NCI-H774 (cell line): ENCODE results near the gene ANXA11.
"Not testable (repeated sequence)": the region's sequence is repeated elsewhere in the genome, so short reads cannot be mapped to it uniquely, and the experiment has no call there.

Experiments
- DNase-seq: peaks from one replicate; lab custom pipeline; 2025; lab: John Stamatoyannopoulos, UW

ANXA11 gene

GRCh38 chr10:80207768-80208370 lies 2.5 kb upstream of the ANXA11 start:
- no peak for DNase-seq

DNA sequence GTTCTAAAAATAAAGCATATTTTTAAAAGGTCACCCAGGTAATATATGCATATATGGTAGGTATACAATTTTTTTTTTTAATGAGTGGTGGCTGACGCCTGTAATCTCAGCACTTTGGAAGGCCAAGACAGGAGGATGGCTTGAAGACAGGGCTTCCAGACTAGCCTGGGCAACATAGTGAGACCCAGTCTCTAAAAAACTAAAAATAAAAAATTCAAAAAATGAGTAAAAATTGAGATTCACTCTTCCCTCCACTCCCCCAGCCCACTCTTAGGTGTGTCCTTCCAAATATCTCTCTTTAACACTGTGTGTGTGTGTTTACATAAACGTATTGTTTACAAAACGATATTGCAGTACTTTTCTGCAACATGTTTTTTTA lies 929 bp upstream of the ANXA11 start:
- DNase-seq, result no peak

DNA sequence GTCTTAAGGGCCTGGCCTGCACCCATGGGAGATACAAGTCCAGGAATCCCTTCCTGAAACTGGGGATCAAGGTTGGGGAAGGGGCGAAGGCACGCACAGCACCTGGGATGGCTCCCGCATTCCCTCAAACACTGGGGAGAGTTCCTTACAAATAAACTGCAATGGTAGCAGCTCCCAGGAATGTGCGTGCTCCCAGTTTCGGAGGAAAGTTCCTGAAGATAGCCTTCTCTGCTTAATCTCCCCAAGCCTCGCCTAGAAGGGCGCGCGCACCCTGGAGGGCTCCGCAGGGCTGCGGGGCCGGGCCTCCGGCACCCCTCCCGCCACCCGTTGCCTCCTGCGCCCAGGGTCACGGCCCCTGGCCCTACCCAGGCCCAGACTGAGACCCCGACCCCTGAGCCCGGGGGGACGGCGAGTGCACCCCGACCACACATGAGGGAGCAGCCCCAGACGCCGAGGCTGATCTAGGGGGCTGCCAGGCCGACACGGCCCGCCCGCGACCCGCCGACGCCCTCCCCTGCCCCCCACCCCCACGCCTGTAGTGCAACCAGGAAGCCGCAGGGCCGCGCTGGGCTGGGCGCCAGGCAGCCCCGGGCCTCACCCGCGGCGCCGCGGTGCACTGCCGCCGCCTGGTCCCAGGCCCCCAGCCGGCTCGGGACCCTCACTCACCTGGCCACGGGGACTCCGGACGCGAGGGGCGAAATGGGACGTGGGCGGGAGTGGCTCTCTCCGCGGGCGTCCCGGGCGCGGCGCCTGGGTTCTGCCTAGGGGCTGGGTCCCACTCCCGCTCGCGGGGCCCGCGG lies 460 bp downstream of the ANXA11 start:
- DNase-seq, result no peak

GRCh38 chr10:80203835-80204676 lies 1.3 kb downstream of the ANXA11 start:
- DNase-seq, result no peak

DNA sequence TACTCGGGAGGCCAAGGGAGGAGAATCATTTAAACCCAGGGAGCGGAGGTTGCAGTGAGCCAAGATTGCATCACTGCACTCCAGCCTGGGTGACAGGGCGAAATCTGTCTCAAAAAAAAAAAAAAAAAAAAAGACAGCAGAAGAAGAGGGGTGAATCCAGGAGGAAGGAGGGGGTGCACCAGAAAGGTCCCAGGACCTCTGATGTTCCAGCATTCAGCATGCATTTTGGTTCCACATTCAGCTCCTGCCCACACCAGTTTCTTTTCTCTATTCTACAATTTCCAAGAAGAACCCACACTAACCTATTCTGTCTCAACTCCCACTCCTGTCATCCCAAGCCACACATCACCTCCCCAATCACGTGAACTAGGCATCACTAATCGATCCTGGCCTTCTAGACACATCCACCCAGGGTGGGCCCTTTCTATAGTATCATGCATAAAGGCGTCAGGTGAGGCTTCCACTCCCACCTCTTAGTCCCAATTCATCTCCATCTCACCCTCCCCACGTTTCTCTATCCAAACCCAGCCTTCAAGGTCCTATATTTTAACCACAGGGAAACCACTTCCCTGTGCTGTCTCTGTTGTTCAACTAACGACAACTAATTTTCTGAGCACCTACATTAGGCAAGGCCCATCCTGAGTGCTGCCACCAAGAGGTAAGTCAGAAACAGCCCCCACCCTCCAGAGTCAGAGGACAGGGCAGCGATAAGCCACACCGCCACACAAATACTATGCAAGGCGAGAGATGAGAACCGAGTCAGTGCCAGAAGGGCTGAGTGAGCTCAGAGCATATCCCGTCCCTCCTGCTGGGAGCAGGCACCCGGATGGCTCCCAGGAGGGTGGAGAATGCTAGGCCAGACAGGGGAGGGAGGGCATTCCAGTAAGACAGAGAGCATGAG lies 2.2 kb downstream of the ANXA11 start:
- no peak for DNase-seq

GRCh38 chr10:80202530-80202929 lies 2.8 kb downstream of the ANXA11 start:
- not testable (repeated sequence) for DNase-seq

DNA sequence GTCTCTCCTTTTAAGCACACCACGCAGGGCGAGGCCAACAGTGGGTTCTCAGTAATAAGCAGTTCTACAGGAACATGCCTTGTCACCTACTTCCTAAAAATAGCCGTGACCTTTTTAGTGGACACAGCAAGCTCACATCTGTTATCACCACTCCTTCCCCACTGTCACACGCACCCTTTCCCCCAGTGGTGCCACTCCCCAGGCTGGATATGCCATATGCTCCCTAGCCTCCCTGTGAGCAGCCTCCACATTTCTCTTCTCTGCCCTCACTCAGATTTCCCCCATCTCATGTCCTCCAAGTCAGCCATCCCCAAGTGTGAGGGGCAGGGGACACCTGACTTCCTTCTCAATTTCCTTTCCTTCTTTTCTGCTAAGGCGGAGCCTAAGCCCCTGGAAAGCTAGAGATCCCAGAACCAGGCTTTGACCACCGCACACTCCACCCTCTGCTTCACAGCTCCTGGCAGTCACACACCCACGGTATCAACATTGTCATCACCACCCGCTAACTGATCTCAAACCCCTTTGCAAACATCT lies 3.7 kb downstream of the ANXA11 start:
- DNase-seq, result no peak

- no peak for DNase-seq
These were observed 4.7 kb downstream of the ANXA11 start for GRCh38 chr10:80200687-80201086.

- DNase-seq, result no peak
These were observed 5.1 kb downstream of the ANXA11 start for GRCh38 chr10:80200259-80200658.

- DNase-seq, result no peak
These were observed 5.5 kb downstream of the ANXA11 start for GRCh38 chr10:80199828-80200227.

- DNase-seq, result no peak
These were observed 7.1 kb downstream of the ANXA11 start for GRCh38 chr10:80197972-80198916.

DNA sequence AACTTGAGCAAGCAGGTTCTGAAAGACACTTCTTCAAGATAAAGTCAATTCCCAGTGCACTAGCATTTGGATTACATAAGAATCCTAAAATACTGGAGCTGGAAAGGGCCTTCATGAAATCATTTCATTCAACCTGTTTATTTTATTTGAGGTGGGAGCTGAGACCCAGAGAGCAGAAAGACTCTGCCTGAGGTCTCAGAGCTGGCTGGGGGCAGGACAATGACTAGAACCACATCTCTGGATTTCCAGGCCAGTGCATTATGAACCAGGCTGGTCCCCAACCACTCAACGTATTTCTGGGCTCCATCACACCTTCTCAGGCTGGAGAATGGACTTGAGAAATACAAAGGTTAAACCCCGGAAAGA lies 8.4 kb downstream of the ANXA11 start:
- no peak for DNase-seq

GRCh38 chr10:80196270-80196949 lies 8.9 kb downstream of the ANXA11 start:
- DNase-seq, result no peak

DNA sequence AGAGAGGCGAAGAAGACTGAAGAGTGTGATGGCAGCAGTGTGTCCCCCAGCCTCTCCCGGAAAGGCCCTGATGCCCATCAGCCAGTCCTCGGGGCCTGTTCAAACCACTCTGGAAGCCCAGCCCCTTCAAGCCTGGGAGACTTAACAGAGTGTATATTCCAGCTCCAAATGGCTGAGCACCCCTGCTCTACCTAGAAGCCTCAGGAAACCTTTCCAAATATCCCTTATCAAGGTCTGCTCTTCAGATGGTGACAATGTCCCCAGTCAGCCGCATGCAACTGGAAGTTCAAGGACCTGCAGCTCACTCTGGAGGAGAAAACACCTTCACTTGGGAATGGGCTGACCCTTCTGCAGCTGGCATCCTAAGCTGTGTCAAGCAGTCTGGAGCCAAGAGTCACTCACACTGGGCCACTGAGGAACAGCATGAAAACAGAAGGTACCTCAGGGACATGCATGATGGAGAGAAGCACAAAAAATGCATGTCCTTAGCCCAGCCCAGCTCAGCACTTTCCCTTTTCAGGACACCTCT lies 10.2 kb downstream of the ANXA11 start:
- DNase-seq, result no peak

DNA sequence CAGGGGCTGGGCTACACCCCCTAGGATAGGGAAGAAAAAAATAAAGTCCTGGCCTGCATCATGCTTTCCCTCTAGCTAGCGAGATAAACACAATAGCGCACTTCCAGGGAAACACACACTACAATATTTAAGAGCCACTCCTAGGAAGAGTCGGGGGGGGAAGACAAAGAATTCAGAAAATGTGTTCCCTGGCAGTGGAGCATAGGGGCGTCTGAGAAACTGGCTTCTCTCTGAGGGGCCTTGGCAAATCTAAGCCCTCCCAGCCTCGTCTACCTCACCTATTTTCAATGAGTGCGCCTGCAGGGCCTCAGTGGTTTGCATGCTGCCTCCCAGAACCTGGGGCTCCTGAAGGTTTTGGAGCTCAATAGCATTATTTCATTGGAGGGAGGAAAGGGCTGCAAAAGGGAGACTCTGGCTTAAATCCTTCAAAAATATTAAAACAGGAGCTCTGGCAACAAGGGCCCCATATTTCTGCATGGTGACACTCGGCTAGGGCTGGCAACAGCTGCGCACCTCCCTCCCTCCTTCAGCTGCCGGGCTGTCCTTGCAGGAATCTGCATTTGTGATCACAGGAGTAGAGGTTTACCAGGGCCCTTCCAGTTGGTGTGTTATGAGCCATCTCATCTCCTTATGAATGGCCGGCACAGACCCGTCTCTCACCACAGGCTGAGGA lies 10.8 kb downstream of the ANXA11 start:
- no peak for DNase-seq

GRCh38 chr10:80192553-80192952 lies 12.8 kb downstream of the ANXA11 start:
- no peak for DNase-seq

DNA sequence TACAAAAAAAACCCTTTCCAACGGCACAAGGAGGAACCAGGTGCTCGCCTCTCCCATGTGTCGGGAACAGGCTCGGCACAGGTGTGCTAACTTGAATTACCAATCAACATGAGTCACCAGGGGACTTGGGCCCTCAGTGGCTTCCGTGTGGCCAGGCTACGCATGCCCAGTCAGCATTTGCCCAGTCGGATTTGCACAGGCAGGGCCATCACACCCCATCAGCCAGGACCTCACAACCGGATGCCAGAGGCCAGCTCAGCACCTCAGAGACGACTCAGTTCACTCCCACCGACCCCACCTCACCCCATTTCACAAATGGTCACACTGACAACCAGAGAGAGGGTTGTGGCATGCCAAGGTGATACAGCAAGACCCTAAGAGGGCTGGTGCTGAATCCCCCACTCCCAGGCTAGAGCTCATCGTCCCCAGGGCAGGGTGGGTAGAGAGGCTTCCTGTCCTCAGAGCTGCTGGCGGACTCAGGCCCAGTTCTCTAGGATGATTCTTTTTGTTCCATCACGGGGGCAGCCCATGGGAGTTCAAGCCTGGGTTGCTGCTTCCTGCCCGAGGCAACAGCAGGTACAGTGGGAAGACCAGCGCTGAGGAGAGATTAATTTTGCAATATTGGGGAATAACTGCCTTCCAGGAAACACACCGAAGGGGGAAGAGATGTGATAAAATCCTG lies 13.6 kb downstream of the ANXA11 start:
- DNase-seq, result no peak

DNA sequence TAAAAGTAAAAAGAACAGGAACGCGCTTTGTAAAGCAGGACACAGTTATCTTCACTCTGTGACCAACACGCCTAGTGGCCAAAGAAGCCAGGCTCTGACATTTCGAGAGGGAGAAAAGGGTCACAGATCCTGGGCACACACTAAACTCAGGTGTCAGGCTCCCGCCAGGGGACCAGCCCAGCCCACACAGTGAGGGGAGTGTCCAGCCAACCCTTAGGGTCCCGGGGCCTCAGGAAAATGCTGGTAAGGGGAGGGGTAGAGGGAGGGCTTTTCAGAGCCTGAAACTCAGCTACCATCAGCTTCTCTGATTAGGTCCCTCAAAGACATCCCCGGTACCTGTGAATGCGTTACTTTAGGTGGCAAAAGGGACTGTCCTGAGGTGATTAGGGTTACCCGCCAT lies 16.6 kb downstream of the ANXA11 start:
- DNase-seq, result no peak
